ENCODE results near the gene ATP5F1D.

GRCh38 chr19:1243768-1244692 is 2.5 kb downstream of the ATP5F1D start:
- TF ChIP-seq, protein P1, sequence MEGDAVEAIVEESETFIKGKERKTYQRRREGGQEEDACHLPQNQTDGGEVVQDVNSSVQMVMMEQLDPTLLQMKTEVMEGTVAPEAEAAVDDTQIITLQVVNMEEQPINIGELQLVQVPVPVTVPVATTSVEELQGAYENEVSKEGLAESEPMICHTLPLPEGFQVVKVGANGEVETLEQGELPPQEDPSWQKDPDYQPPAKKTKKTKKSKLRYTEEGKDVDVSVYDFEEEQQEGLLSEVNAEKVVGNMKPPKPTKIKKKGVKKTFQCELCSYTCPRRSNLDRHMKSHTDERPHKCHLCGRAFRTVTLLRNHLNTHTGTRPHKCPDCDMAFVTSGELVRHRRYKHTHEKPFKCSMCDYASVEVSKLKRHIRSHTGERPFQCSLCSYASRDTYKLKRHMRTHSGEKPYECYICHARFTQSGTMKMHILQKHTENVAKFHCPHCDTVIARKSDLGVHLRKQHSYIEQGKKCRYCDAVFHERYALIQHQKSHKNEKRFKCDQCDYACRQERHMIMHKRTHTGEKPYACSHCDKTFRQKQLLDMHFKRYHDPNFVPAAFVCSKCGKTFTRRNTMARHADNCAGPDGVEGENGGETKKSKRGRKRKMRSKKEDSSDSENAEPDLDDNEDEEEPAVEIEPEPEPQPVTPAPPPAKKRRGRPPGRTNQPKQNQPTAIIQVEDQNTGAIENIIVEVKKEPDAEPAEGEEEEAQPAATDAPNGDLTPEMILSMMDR (IDR thresholded peaks at IDR 0.05), result peak; percentile 98 to 100 (median 99)
- no peak for TF ChIP-seq POLR2A (IDR thresholded peaks at IDR 0.05)
